ENCODE results near the gene ZNF799.
"Not testable (repeated sequence)": the region's sequence is repeated elsewhere in the genome, so short reads cannot be mapped to it uniquely, and the experiment has no call there.

GRCh38 chr19:12391148-12391547, 9.9 kb downstream of the ZNF799 start:
- not testable (repeated sequence) for TF ChIP-seq CTCF, EP300 (IDR thresholded peaks at IDR 0.05)
